ENCODE measurements around the gene CFAP65. TPM values are rescaled to one million over a fixed set of nuclear protein-coding genes. Genes with fewer than 3 reads are reported as not detected.

CFAP65 gene
- total and polyA plus RNA-seq, 2 of the 13 experiments (the other 11 are each of a cell fraction or from before 2014, with no cell fraction given), result 0.05 TPM; not detected in 1

DNA sequence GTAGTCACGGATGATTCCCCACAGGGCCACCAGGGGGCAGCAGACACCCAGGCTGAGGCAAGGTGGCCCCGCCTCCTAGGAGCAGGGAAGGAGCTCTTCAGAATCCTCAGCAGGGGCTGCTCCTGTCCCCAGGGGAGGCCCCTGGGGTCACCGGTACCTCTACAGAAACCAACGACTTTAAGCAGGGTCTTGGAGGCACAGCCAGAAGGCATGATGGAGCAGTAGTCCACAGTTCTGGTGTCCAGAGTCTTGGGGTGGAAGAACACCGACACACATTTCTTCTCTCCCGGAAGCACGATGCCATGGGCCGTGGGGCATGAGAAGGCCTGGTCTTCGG is 11.5 kb downstream of the CFAP65 start:
- FAIRE-seq, result peak; percentile 97
- Histone ChIP-seq H3K4me2 (ENCODE audit: low read depth, low read length) (no peak overlapping the region), H3K36me3 (replicated peaks in 1 of 2; ENCODE audit: control insufficient read depth in 1 of 2, insufficient read depth in 2 of 2, low read length in 2 of 2) (no peaks in the 10 kb centered on the region), H3K4me1 (ENCODE audit: insufficient read depth, low read length) (no peaks in the 10 kb centered on the region), H3K79me2 (ENCODE audit: insufficient read depth, low read length) (no peaks in the 10 kb centered on the region), H3K27ac (ENCODE audit: extremely low read length, insufficient read depth, low read length) (no peak overlapping the region), H3K9me3 (ENCODE audit: low read length) (no peaks in the 10 kb centered on the region), H3K9ac (ENCODE audit: insufficient read depth, low read depth, low read length) (no peak overlapping the region), H2AFZ (ENCODE audit: low read length) (no peak overlapping the region), H3K27me3 (ENCODE audit: control insufficient read depth in 1 of 2, insufficient read depth in 2 of 2, low read length in 2 of 2) (peaks cover 18 to 83% of the 10 kb centered on the region in 2 experiments), H4K20me1 (ENCODE audit: insufficient read depth, low read length) (peaks cover 14% of the 10 kb centered on the region; the same call in 1 of the 2 replicates), H3K4me3 (replicated peaks in 1 of 3; ENCODE audit: insufficient read depth in 1 of 3, low read depth in 2 of 3, low read length in 3 of 3) (no peak overlapping the region)
- no TSS peak for BruUV-seq (replicated peaks)
- 35% methylated on average over 8 of the region's 9 CpGs for WGBS (ENCODE audit: low lambda C conversion rate)
- in situ Hi-C loops (cut with HindIII; ENCODE audit: extremely low pct_ligation_motif_present, low pct_unique_long_range_greater_than_20kb), result no loop called here
- peak; percentile 88 for ATAC-seq
- CTCF ChIA-PET (ENCODE audit: low intra/inter-chr PET ratio, low total read pairs), result interaction anchor here (0.7 to 3.2 kb wide), 7 partner anchors 28 to 125 kb away, joined by 3 to 48 read pairs (median 4); no protein-coding TSS in a partner anchor
- intact Hi-C loops (cut with micrococcal nuclease; ENCODE audit: unreplicated experiment), result loop anchor here (1.0 to 2.0 kb wide), 3 partner anchors 27 to 126 kb away; no protein-coding TSS in a partner anchor
- peak; percentile 73 for DNase-seq (ENCODE audit: low spot score)
- POLR2A ChIA-PET, result interaction anchor here (0.9 to 1.3 kb wide), 3 partner anchors 28 to 125 kb away, joined by 3 to 5 read pairs (median 3); no protein-coding TSS in a partner anchor
- TF ChIP-seq, protein P1, sequence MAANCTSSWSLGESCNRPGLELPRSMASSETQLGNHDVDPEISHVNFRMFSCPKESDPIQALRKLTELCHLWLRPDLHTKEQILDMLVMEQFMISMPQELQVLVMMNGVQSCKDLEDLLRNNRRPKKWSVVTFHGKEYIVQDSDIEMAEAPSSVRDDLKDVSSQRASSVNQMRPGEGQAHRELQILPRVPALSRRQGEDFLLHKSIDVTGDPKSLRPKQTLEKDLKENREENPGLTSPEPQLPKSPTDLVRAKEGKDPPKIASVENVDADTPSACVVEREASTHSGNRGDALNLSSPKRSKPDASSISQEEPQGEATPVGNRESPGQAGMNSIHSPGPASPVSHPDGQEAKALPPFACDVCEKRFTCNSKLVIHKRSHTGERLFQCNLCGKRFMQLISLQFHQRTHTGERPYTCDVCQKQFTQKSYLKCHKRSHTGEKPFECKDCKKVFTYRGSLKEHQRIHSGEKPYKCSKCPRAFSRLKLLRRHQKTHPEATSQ (CRISPR knock-in tag; IDR thresholded peaks at IDR 0.05; ENCODE audit: borderline replicate concordance), result no peak
- TF ChIP-seq TSC22D2 (CRISPR knock-in tag; IDR thresholded peaks at IDR 0.05; ENCODE audit: borderline replicate concordance), result no peak
- no peak for TF ChIP-seq HOXA5 (CRISPR knock-in tag; IDR thresholded peaks at IDR 0.05)
- TF ChIP-seq ETV5 (CRISPR knock-in tag; IDR thresholded peaks at IDR 0.05; ENCODE audit: borderline replicate concordance), result no peak; the same call in 1 of the 2 replicates
- TF ChIP-seq KAT7 (CRISPR knock-in tag; IDR thresholded peaks at IDR 0.05; ENCODE audit: borderline replicate concordance), result no peak
- TF ChIP-seq ASH2L (IDR thresholded peaks at IDR 0.05; ENCODE audit: insufficient read length, low read depth, low read length), result no peak
- TF ChIP-seq TFAP4 (IDR thresholded peaks at IDR 0.05; ENCODE audit: borderline replicate concordance, low read depth), result no peak
- peak; percentile 82; the same call in 1 of the 2 replicates for TF ChIP-seq MIER2 (CRISPR knock-in tag; IDR thresholded peaks at IDR 0.05)
- peak; percentile 84; the same call in 1 of the 2 replicates for TF ChIP-seq SP5 (CRISPR knock-in tag; IDR thresholded peaks at IDR 0.05; ENCODE audit: borderline replicate concordance, low read depth)
- TF ChIP-seq, protein P2, sequence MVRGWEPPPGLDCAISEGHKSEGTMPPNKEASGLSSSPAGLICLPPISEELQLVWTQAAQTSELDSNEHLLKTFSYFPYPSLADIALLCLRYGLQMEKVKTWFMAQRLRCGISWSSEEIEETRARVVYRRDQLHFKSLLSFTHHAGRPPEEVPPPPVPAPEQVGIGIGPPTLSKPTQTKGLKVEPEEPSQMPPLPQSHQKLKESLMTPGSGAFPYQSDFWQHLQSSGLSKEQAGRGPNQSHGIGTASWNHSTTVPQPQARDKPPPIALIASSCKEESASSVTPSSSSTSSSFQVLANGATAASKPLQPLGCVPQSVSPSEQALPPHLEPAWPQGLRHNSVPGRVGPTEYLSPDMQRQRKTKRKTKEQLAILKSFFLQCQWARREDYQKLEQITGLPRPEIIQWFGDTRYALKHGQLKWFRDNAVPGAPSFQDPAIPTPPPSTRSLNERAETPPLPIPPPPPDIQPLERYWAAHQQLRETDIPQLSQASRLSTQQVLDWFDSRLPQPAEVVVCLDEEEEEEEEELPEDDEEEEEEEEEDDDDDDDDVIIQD (CRISPR knock-in tag; IDR thresholded peaks at IDR 0.05; ENCODE audit: low read depth), result 0 out of 2 replicates have a peak, but pooled peaks have one; percentile 17
- no peak for TF ChIP-seq TAF15 (IDR thresholded peaks at IDR 0.05; ENCODE audit: low read depth, low read length, poor library complexity, severe bottlenecking)
- 0 out of 2 replicates have a peak, but pooled peaks have one; percentile 39 for TF ChIP-seq SP4 (CRISPR knock-in tag; IDR thresholded peaks at IDR 0.05)
- TF ChIP-seq, protein P3, sequence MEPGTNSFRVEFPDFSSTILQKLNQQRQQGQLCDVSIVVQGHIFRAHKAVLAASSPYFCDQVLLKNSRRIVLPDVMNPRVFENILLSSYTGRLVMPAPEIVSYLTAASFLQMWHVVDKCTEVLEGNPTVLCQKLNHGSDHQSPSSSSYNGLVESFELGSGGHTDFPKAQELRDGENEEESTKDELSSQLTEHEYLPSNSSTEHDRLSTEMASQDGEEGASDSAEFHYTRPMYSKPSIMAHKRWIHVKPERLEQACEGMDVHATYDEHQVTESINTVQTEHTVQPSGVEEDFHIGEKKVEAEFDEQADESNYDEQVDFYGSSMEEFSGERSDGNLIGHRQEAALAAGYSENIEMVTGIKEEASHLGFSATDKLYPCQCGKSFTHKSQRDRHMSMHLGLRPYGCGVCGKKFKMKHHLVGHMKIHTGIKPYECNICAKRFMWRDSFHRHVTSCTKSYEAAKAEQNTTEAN (CRISPR knock-in tag; conservative IDR thresholded peaks at IDR 0.05), result no peak
- TF ChIP-seq GTF3A (CRISPR knock-in tag; conservative IDR thresholded peaks at IDR 0.05), result 0 out of 2 replicates have a peak, but pooled peaks have one; percentile 92
- TF ChIP-seq ZNF274 (CRISPR knock-in tag; IDR thresholded peaks at IDR 0.05), result peak; percentile 62; the same call in 1 of the 2 replicates
- TF ChIP-seq MAZ (IDR thresholded peaks at IDR 0.05; ENCODE audit: borderline replicate concordance, low read depth, low read length), result peak; percentile 75; the same call in 1 of the 2 replicates
- no peak; the same call in 1 of the 2 replicates for TF ChIP-seq MAZ (CRISPR knock-in tag; IDR thresholded peaks at IDR 0.05; ENCODE audit: low read depth)
- TF ChIP-seq, protein P4, sequence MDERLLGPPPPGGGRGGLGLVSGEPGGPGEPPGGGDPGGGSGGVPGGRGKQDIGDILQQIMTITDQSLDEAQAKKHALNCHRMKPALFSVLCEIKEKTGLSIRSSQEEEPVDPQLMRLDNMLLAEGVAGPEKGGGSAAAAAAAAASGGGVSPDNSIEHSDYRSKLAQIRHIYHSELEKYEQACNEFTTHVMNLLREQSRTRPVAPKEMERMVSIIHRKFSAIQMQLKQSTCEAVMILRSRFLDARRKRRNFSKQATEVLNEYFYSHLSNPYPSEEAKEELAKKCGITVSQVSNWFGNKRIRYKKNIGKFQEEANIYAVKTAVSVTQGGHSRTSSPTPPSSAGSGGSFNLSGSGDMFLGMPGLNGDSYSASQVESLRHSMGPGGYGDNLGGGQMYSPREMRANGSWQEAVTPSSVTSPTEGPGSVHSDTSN (CRISPR knock-in tag; IDR thresholded peaks at IDR 0.05), result no peak

All from HepG2 (cell line).